SU-DHL-6 (cell line): ENCODE measurements around the gene NHLRC2.

ENCODE experiments used
- H2AFZ ChIP-seq: fragments of 200-600 bp; sonication (generic); 2 replicates; pipeline ENCODE4 v1.6.1; 2014; ENCODE audit warnings: low read depth, mild to moderate bottlenecking, moderate library complexity, mixed read lengths, antibody characterized with exemption, low read length; ENCODE audit not compliant: severe bottlenecking
- H3F3A ChIP-seq: fragments of 200-600 bp; shearing (Covaris generic); 2 replicates; pipeline ENCODE4 v1.6.0; 2016; ENCODE audit warnings: antibody characterized with exemption, mild to moderate bottlenecking; ENCODE audit not compliant: insufficient read depth
- H3K27ac ChIP-seq: fragments of 200-600 bp; sonication (generic); 2 replicates; pipeline ENCODE4 v1.5.1; 2016; ENCODE audit warnings: low read depth, mild to moderate bottlenecking, low read length, moderate library complexity, mixed read lengths
- H3K27me3 ChIP-seq: fragments of 200-600 bp; sonication (generic), shearing (Covaris generic); 2 replicates; pipeline ENCODE4 v1.6.0; 2014; ENCODE audit warnings: mild to moderate bottlenecking, low read length
- H3K36me3 ChIP-seq: fragments of 200-600 bp; sonication (generic); 2 replicates; pipeline ENCODE4 v1.6.1; 2014; ENCODE audit warnings: mild to moderate bottlenecking, low read length, mixed read lengths
- H3K4me2 ChIP-seq: fragments of 300-600, 200-600 bp; shearing (Covaris generic), sonication (generic); 2 replicates; pipeline ENCODE4 v1.6.0; 2014; ENCODE audit warnings: low read length, low read depth, mild to moderate bottlenecking; ENCODE audit not compliant: poor library complexity, severe bottlenecking
- H3K4me3 ChIP-seq: fragments of 200-600 bp; sonication (generic); 2 replicates; pipeline ENCODE4 v1.5.1; 2014; ENCODE audit warnings: antibody characterized with exemption, low read length, mild to moderate bottlenecking, mixed read lengths; ENCODE audit not compliant: insufficient read depth, poor library complexity, severe bottlenecking
- H3K79me2 ChIP-seq: fragments of 200-600 bp; sonication (generic); 2 replicates; pipeline ENCODE4 v1.6.1; 2014; ENCODE audit warnings: mild to moderate bottlenecking, low read length, moderate library complexity; ENCODE audit not compliant: insufficient read depth
- H3K9ac ChIP-seq: fragments of 200-600 bp; sonication (generic); 2 replicates; pipeline ENCODE4 v1.7.0; 2014; ENCODE audit warnings: mild to moderate bottlenecking, low read length
- H3K9me2 ChIP-seq: fragments of 200-600 bp; sonication (generic); replicated peaks from 2 replicates; pipeline ENCODE4 v1.6.1; 2014; ENCODE audit warnings: low read length; ENCODE audit not compliant: insufficient read depth
- H3K9me3 ChIP-seq: fragments of 200-600 bp; sonication (generic); 2 replicates; pipeline ENCODE4 v1.6.1; 2014; ENCODE audit warnings: low read length, mixed read lengths; ENCODE audit not compliant: insufficient read depth
- H4K20me1 ChIP-seq: fragments of 200-600 bp; sonication (generic); 2 replicates; pipeline ENCODE4 v1.6.1; 2014; ENCODE audit warnings: low read depth, mild to moderate bottlenecking, antibody characterized with exemption, low read length, moderate library complexity, mixed read lengths
- CTCF ChIP-seq: fragments of 200-600 bp; sonication (generic); IDR thresholded peaks from one replicate; pipeline ENCODE4 v1.5.1; 2017; ENCODE audit warnings: antibody characterized with exemption, mild to moderate bottlenecking, low read length, moderate library complexity; ENCODE audit not compliant: insufficient read depth, poor library complexity, severe bottlenecking
- EZH2phosphoT487 ChIP-seq: fragments of 200-600 bp; sonication (generic), shearing (Covaris generic); conservative IDR thresholded peaks from 2 replicates; pipeline ENCODE4 v1.6.1; 2018; ENCODE audit warnings: mild to moderate bottlenecking, antibody characterized with exemption, low read length, moderate library complexity, mixed read lengths

Gene NHLRC2

GRCh38 chr10:113856563-113856962 is 2.1 kb downstream of the NHLRC2 start:
- H3K4me2 ChIP-seq, result peak overlapping the region; percentile 79
- TF ChIP-seq EZH2phosphoT487 (no peak), CTCF (no peak)
- peak overlapping the region; percentile 87 for H3K27ac ChIP-seq
- H3K9me2 ChIP-seq, result no peaks in the 10 kb centered on the region
- peaks cover 35% of the 10 kb centered on the region for H3K36me3 ChIP-seq
- H3K4me3 ChIP-seq, result peak overlapping the region; percentile 86
- H3K9ac ChIP-seq, result peak overlapping the region; percentile 92
- H4K20me1 ChIP-seq, result no peaks in the 10 kb centered on the region
- peaks cover 51% of the 10 kb centered on the region for H3K79me2 ChIP-seq
- peaks cover 23% of the 10 kb centered on the region for H3F3A ChIP-seq
- no peaks in the 10 kb centered on the region for H3K27me3 ChIP-seq
- H2AFZ ChIP-seq, result no peak overlapping the region
- no peaks in the 10 kb centered on the region for H3K9me3 ChIP-seq

GRCh38 chr10:113857210-113857609 is 2.7 kb downstream of the NHLRC2 start:
- TF ChIP-seq EZH2phosphoT487 (no peak), CTCF (no peak)
- no peak overlapping the region for H2AFZ ChIP-seq
- no peaks in the 10 kb centered on the region for H3K9me3 ChIP-seq
- H4K20me1 ChIP-seq, result no peaks in the 10 kb centered on the region
- peak overlapping the region; percentile 79 for H3K4me2 ChIP-seq
- H3K9me2 ChIP-seq, result no peaks in the 10 kb centered on the region
- H3K27me3 ChIP-seq, result no peaks in the 10 kb centered on the region
- H3K79me2 ChIP-seq, result peaks cover 51% of the 10 kb centered on the region
- peak overlapping the region; percentile 92; the same call in 1 of the 2 replicates for H3K9ac ChIP-seq
- no peak overlapping the region for H3K27ac ChIP-seq
- peaks cover 23% of the 10 kb centered on the region for H3F3A ChIP-seq
- peaks cover 36% of the 10 kb centered on the region for H3K36me3 ChIP-seq
- peak overlapping the region; percentile 86 for H3K4me3 ChIP-seq

DNA sequence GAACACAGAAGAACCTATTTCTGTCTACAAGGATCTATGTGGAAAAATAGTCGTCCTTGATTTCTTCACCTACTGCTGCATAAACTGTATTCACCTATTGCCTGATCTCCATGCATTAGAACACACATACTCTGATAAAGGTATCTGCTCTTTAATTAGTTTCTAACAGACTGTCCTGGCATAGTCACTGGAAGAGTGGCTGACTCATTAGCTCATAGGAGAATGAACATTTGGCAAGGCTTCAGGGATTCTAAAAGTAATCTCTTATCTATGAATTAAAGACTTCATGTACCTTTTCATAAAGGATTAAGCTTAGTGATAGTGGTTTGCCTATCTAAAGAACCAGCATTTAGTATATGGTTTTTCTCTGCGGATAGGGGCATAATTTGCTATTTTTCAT is 4.1 kb downstream of the NHLRC2 start:
- Histone ChIP-seq H3K4me3 (no peak overlapping the region), H3K79me2 (peaks cover 49% of the 10 kb centered on the region), H3K27me3 (no peaks in the 10 kb centered on the region), H3K9ac (no peak overlapping the region), H3K27ac (peak overlapping the region; percentile 24; the same call in 1 of the 2 replicates), H3K36me3 (peaks cover 41% of the 10 kb centered on the region), H4K20me1 (no peaks in the 10 kb centered on the region), H3K9me3 (no peaks in the 10 kb centered on the region), H3F3A (peaks cover 12% of the 10 kb centered on the region), H3K4me2 (peak overlapping the region; percentile 79), H2AFZ (no peak overlapping the region), H3K9me2 (no peaks in the 10 kb centered on the region)
- TF ChIP-seq CTCF, result no peak
- no peak for TF ChIP-seq EZH2phosphoT487
